ENCODE measurements around the gene ANKS6.

Gene ANKS6

GRCh38 chr9:98796364-98797101, at the start of gene ANKS6:
Gene ANKS6 (minus strand): TSS chr9:98796555. CDS start chr9:98796491, 64 bp downstream.
- peaks cover 32% of the 10 kb centered on the region for H3K4me1 Mint-ChIP-seq (ENCODE audit: low read depth)
- H3K4me3 Mint-ChIP-seq = peak within 1 kb of the TSS; percentile 80
- no peaks in the 10 kb centered on the region for H3K27me3 Mint-ChIP-seq
- peak within 1 kb of the TSS; percentile 64 for H3K27ac Mint-ChIP-seq
- peak; percentile 91 for DNase-seq
- peaks cover 1% of the 10 kb centered on the region for H3K36me3 Mint-ChIP-seq (ENCODE audit: low read depth)
- H3K9me3 Mint-ChIP-seq = peaks cover 15% of the 10 kb centered on the region

GRCh38 chr9:98846081-98846480, 49.7 kb upstream of the ANKS6 start:
- Mint-ChIP-seq H3K36me3 (ENCODE audit: low read depth) (peaks cover 27% of the 10 kb centered on the region), H3K9me3 (no peaks in the 10 kb centered on the region), H3K27me3 (no peaks in the 10 kb centered on the region), H3K4me1 (ENCODE audit: low read depth) (peaks cover 2% of the 10 kb centered on the region), H3K4me3 (no peak overlapping the region), H3K27ac (no peak overlapping the region)
- no peak for DNase-seq

- DNase-seq = no peak
- Mint-ChIP-seq H3K4me3 (no peak overlapping the region), H3K36me3 (ENCODE audit: low read depth) (peaks cover 41% of the 10 kb centered on the region), H3K27me3 (no peaks in the 10 kb centered on the region), H3K27ac (no peak overlapping the region), H3K9me3 (no peaks in the 10 kb centered on the region), H3K4me1 (ENCODE audit: low read depth) (no peaks in the 10 kb centered on the region)
Observed at GRCh38 chr9:98842510-98842909, 46.2 kb upstream of the ANKS6 start.

GRCh38 chr9:98839724-98840123, 43.4 kb upstream of the ANKS6 start:
- peaks cover 44% of the 10 kb centered on the region for H3K36me3 Mint-ChIP-seq (ENCODE audit: low read depth)
- no peak overlapping the region for H3K4me3 Mint-ChIP-seq
- H3K4me1 Mint-ChIP-seq (ENCODE audit: low read depth) = no peaks in the 10 kb centered on the region
- no peak overlapping the region for H3K27ac Mint-ChIP-seq
- DNase-seq = no peak
- no peaks in the 10 kb centered on the region for H3K9me3 Mint-ChIP-seq
- no peaks in the 10 kb centered on the region for H3K27me3 Mint-ChIP-seq

GRCh38 chr9:98838868-98839565, 42.7 kb upstream of the ANKS6 start:
- Mint-ChIP-seq H3K27me3 (no peaks in the 10 kb centered on the region), H3K4me1 (ENCODE audit: low read depth) (no peaks in the 10 kb centered on the region), H3K4me3 (no peak overlapping the region), H3K9me3 (no peaks in the 10 kb centered on the region), H3K27ac (no peak overlapping the region), H3K36me3 (ENCODE audit: low read depth) (peaks cover 39% of the 10 kb centered on the region)
- no peak for DNase-seq

- no peak for DNase-seq
- no peak overlapping the region for H3K27ac Mint-ChIP-seq
- H3K27me3 Mint-ChIP-seq = no peaks in the 10 kb centered on the region
- H3K4me1 Mint-ChIP-seq (ENCODE audit: low read depth) = no peaks in the 10 kb centered on the region
- H3K9me3 Mint-ChIP-seq = no peaks in the 10 kb centered on the region
- H3K36me3 Mint-ChIP-seq (ENCODE audit: low read depth) = peaks cover 39% of the 10 kb centered on the region
- H3K4me3 Mint-ChIP-seq = no peak overlapping the region
Observed at GRCh38 chr9:98838155-98838867, 42.0 kb upstream of the ANKS6 start.

GRCh38 chr9:98837516-98837915, 41.2 kb upstream of the ANKS6 start:
- Mint-ChIP-seq H3K36me3 (ENCODE audit: low read depth) (peaks cover 43% of the 10 kb centered on the region), H3K4me3 (no peak overlapping the region), H3K27me3 (no peaks in the 10 kb centered on the region), H3K4me1 (ENCODE audit: low read depth) (no peaks in the 10 kb centered on the region), H3K27ac (no peak overlapping the region), H3K9me3 (no peaks in the 10 kb centered on the region)
- DNase-seq = no peak

GRCh38 chr9:98836206-98836605, 39.9 kb upstream of the ANKS6 start:
- H3K4me3 Mint-ChIP-seq = no peak overlapping the region
- H3K27me3 Mint-ChIP-seq = no peaks in the 10 kb centered on the region
- peaks cover 44% of the 10 kb centered on the region for H3K36me3 Mint-ChIP-seq (ENCODE audit: low read depth)
- H3K27ac Mint-ChIP-seq = no peak overlapping the region
- H3K4me1 Mint-ChIP-seq (ENCODE audit: low read depth) = no peaks in the 10 kb centered on the region
- no peak for DNase-seq
- no peaks in the 10 kb centered on the region for H3K9me3 Mint-ChIP-seq

- DNase-seq = no peak
Observed at GRCh38 chr9:98834386-98834785, 38.0 kb upstream of the ANKS6 start.

GRCh38 chr9:98833090-98833956, 37.0 kb upstream of the ANKS6 start:
- H3K36me3 Mint-ChIP-seq (ENCODE audit: low read depth) = peaks cover 32% of the 10 kb centered on the region
- H3K4me1 Mint-ChIP-seq (ENCODE audit: low read depth) = no peaks in the 10 kb centered on the region
- no peak overlapping the region for H3K27ac Mint-ChIP-seq
- H3K27me3 Mint-ChIP-seq = no peaks in the 10 kb centered on the region
- no peaks in the 10 kb centered on the region for H3K9me3 Mint-ChIP-seq
- no peak for DNase-seq
- H3K4me3 Mint-ChIP-seq = no peak overlapping the region

More at GRCh38 chr9:98834386-98834785, 38.0 kb upstream of the ANKS6 start:
- Mint-ChIP-seq H3K4me3 (no peak overlapping the region), H3K4me1 (ENCODE audit: low read depth) (no peaks in the 10 kb centered on the region), H3K9me3 (no peaks in the 10 kb centered on the region), H3K36me3 (ENCODE audit: low read depth) (peaks cover 33% of the 10 kb centered on the region), H3K27me3 (no peaks in the 10 kb centered on the region), H3K27ac (no peak overlapping the region)

GRCh38 chr9:98832768-98833089, 36.4 kb upstream of the ANKS6 start:
- no peaks in the 10 kb centered on the region for H3K9me3 Mint-ChIP-seq

GRCh38 chr9:98831696-98832095, 35.3 kb upstream of the ANKS6 start:
- H3K36me3 Mint-ChIP-seq (ENCODE audit: low read depth) = peaks cover 36% of the 10 kb centered on the region
- H3K27ac Mint-ChIP-seq = no peak overlapping the region
- no peaks in the 10 kb centered on the region for H3K27me3 Mint-ChIP-seq
- no peak overlapping the region for H3K4me3 Mint-ChIP-seq
- H3K9me3 Mint-ChIP-seq = no peaks in the 10 kb centered on the region
- no peak for DNase-seq
- H3K4me1 Mint-ChIP-seq (ENCODE audit: low read depth) = no peaks in the 10 kb centered on the region

More at GRCh38 chr9:98832768-98833089, 36.4 kb upstream of the ANKS6 start:
- DNase-seq = no peak
- H3K4me1 Mint-ChIP-seq (ENCODE audit: low read depth) = no peaks in the 10 kb centered on the region
- no peak overlapping the region for H3K4me3 Mint-ChIP-seq
- H3K27ac Mint-ChIP-seq = no peak overlapping the region
- H3K27me3 Mint-ChIP-seq = no peaks in the 10 kb centered on the region
- H3K36me3 Mint-ChIP-seq (ENCODE audit: low read depth) = peaks cover 37% of the 10 kb centered on the region

- no peak for DNase-seq
- H3K36me3 Mint-ChIP-seq (ENCODE audit: low read depth) = peaks cover 38% of the 10 kb centered on the region
- H3K4me3 Mint-ChIP-seq = no peak overlapping the region
- H3K27ac Mint-ChIP-seq = no peak overlapping the region
- no peaks in the 10 kb centered on the region for H3K9me3 Mint-ChIP-seq
- H3K27me3 Mint-ChIP-seq = no peaks in the 10 kb centered on the region
- no peaks in the 10 kb centered on the region for H3K4me1 Mint-ChIP-seq (ENCODE audit: low read depth)
Observed at GRCh38 chr9:98830554-98830953, 34.2 kb upstream of the ANKS6 start.

GRCh38 chr9:98829766-98830165, 33.4 kb upstream of the ANKS6 start:
- Mint-ChIP-seq H3K9me3 (no peaks in the 10 kb centered on the region), H3K36me3 (ENCODE audit: low read depth) (peaks cover 35% of the 10 kb centered on the region), H3K27ac (no peak overlapping the region), H3K27me3 (no peaks in the 10 kb centered on the region), H3K4me3 (no peak overlapping the region), H3K4me1 (ENCODE audit: low read depth) (no peaks in the 10 kb centered on the region)
- DNase-seq = no peak
